Esophagus (tissue), 2 donors: ENCODE data around the gene SH3BP4. TPM values are rescaled to one million over a fixed set of nuclear protein-coding genes. Genes with fewer than 3 reads are reported as not detected.

Experiments used
- H3K27ac ChIP-seq, 2 donors: one replicate each; pipeline ENCODE4 v1.5.1; 2013; ENCODE audit warnings: low read depth in 2 of 2, mild to moderate bottlenecking in 2 of 2, inconsistent platforms in 1 of 2, low read length in 1 of 2, moderate library complexity in 1 of 2
- H3K27me3 ChIP-seq, 2 donors: one replicate each; pipeline ENCODE4 v1.6.1; 2013; ENCODE audit warnings: low read length in 2 of 2, control low read depth in 1 of 2, mild to moderate bottlenecking in 1 of 2; ENCODE audit not compliant: insufficient read depth in 2 of 2, control insufficient read depth in 1 of 2
- H3K36me3 ChIP-seq, 2 donors: one replicate each; pipeline ENCODE4 v1.6.1; 2013; ENCODE audit warnings: low read length in 1 of 2; ENCODE audit not compliant: control insufficient read depth in 2 of 2, insufficient read depth in 2 of 2
- H3K4me1 ChIP-seq, 2 donors: one replicate each; pipeline ENCODE4 v1.6.1; 2013; ENCODE audit warnings: low read length in 1 of 2; ENCODE audit not compliant: control insufficient read depth in 2 of 2, insufficient read depth in 2 of 2
- H3K4me3 ChIP-seq, 2 donors: one replicate each; pipeline ENCODE4 v1.5.1; 2013; ENCODE audit warnings: low read length in 2 of 2, mild to moderate bottlenecking in 2 of 2, low read depth in 1 of 2, moderate library complexity in 1 of 2
- H3K9me3 ChIP-seq, 2 donors: one replicate each; pipeline ENCODE4 v1.6.1; 2013; ENCODE audit warnings: mild to moderate bottlenecking in 2 of 2, low read depth in 1 of 2, low read length in 1 of 2, moderate library complexity in 1 of 2; ENCODE audit not compliant: control insufficient read depth in 2 of 2, insufficient read depth in 1 of 2
- WGBS, 2 donors: extraction: QIAGEN DNeasy Blood & Tissue Kit; methylation state at CpG; one replicate each; pipeline ENCODE4 v1.1.7; 2013; 5-methylcytosine and 5-hydroxymethylcytosine counted together
- polyA plus RNA-seq, 2 donors: library from polyadenylated mRNA; stranded (reverse); fragments of 200-250 nt; gene quantifications; one replicate each; pipeline ENCODE4 v1.2.3, GENCODE V29; 2013
- donor health status: healthy with polysubstance abuse.
- donor health status: Bipolar disorder and iron deficiency.

The SH3BP4 gene
- polyA plus RNA-seq, 2 donors, result 4.4 to 5.5 TPM

GRCh38 chr2:234954551-234954992 lies 2.8 kb downstream of the SH3BP4 start:
- Histone ChIP-seq H3K9me3 (no peaks in the 10 kb centered on the region), H3K4me1 (peaks cover 0 to 8% of the 10 kb centered on the region in 2 donors), H3K27ac (peak overlapping the region in 1 of 2 donors; percentile 51), H3K27me3 (no peaks in the 10 kb centered on the region), H3K36me3 (no peaks in the 10 kb centered on the region), H3K4me3 (no peak overlapping the region)
- 31 to 43% methylated on average over 8 of the region's 8 CpGs for WGBS, 2 donors

- no peak overlapping the region for H3K27ac ChIP-seq
- H3K36me3 ChIP-seq, result no peaks in the 10 kb centered on the region
- no peaks in the 10 kb centered on the region for H3K9me3 ChIP-seq
- no peaks in the 10 kb centered on the region for H3K27me3 ChIP-seq
- H3K4me1 ChIP-seq, result peaks cover 0 to 8% of the 10 kb centered on the region in 2 donors
- no peak overlapping the region for H3K4me3 ChIP-seq
- WGBS, 2 donors, result 73 to 86% methylated on average over 16 of the region's 16 CpGs
Observed at GRCh38 chr2:234955091-234955591, 3.3 kb downstream of the SH3BP4 start.

GRCh38 chr2:234955971-234956509 lies 4.2 kb downstream of the SH3BP4 start:
- H3K27me3 ChIP-seq, result no peaks in the 10 kb centered on the region
- no peak overlapping the region for H3K27ac ChIP-seq
- peaks cover 0 to 2% of the 10 kb centered on the region in 2 donors for H3K4me1 ChIP-seq

GRCh38 chr2:234957834-234958135 lies 6.0 kb downstream of the SH3BP4 start:
- WGBS, 2 donors, result 62 to 63% methylated on average over 3 of the region's 3 CpGs
- H3K9me3 ChIP-seq, result no peaks in the 10 kb centered on the region
- no peaks in the 10 kb centered on the region for H3K36me3 ChIP-seq
- no peaks in the 10 kb centered on the region for H3K27me3 ChIP-seq
- peaks cover 0 to 2% of the 10 kb centered on the region in 2 donors for H3K4me1 ChIP-seq
- no peak overlapping the region for H3K4me3 ChIP-seq
- no peak overlapping the region for H3K27ac ChIP-seq

More at GRCh38 chr2:234955971-234956509, 4.2 kb downstream of the SH3BP4 start:
- Histone ChIP-seq H3K36me3 (no peaks in the 10 kb centered on the region), H3K4me3 (no peak overlapping the region), H3K9me3 (no peaks in the 10 kb centered on the region)
- WGBS, 2 donors, result 74 to 93% methylated on average over 10 of the region's 10 CpGs

- H3K27me3 ChIP-seq, result no peaks in the 10 kb centered on the region
- H3K4me1 ChIP-seq, result peaks cover 0 to under 1% of the 10 kb centered on the region in 2 donors
- no peak overlapping the region for H3K4me3 ChIP-seq
- H3K27ac ChIP-seq, result no peak overlapping the region
- 83 to 87% methylated on average over 5 of the region's 5 CpGs for WGBS, 2 donors
- H3K36me3 ChIP-seq, result no peaks in the 10 kb centered on the region
- no peaks in the 10 kb centered on the region for H3K9me3 ChIP-seq
Observed at GRCh38 chr2:234958311-234958710, 6.5 kb downstream of the SH3BP4 start.

- H3K4me3 ChIP-seq, result no peak overlapping the region
- H3K36me3 ChIP-seq, result no peaks in the 10 kb centered on the region
- H3K27me3 ChIP-seq, result no peaks in the 10 kb centered on the region
- H3K27ac ChIP-seq, result no peak overlapping the region
- 89 to 91% methylated on average over 10 of the region's 10 CpGs for WGBS, 2 donors
- no peaks in the 10 kb centered on the region for H3K9me3 ChIP-seq
- peaks cover 0 to 5% of the 10 kb centered on the region in 2 donors for H3K4me1 ChIP-seq
Observed at GRCh38 chr2:234958746-234959395, 7.1 kb downstream of the SH3BP4 start.

GRCh38 chr2:234960175-234961088 lies 8.6 kb downstream of the SH3BP4 start:
- Histone ChIP-seq H3K4me3 (no peak overlapping the region), H3K27ac (no peak overlapping the region), H3K9me3 (no peaks in the 10 kb centered on the region), H3K36me3 (no peaks in the 10 kb centered on the region), H3K27me3 (no peaks in the 10 kb centered on the region), H3K4me1 (peaks cover 0 to 11% of the 10 kb centered on the region in 2 donors)
- 71% methylated on average over 13 of the region's 13 CpGs for WGBS, 2 donors

GRCh38 chr2:234961784-234962183 lies 10.0 kb downstream of the SH3BP4 start:
- H3K36me3 ChIP-seq, result no peaks in the 10 kb centered on the region
- no peaks in the 10 kb centered on the region for H3K9me3 ChIP-seq
- H3K4me3 ChIP-seq, result no peak overlapping the region
- no peak overlapping the region for H3K27ac ChIP-seq
- 83 to 93% methylated on average over 2 of the region's 2 CpGs for WGBS, 2 donors
- peaks cover 0 to 11% of the 10 kb centered on the region in 2 donors for H3K4me1 ChIP-seq
- no peaks in the 10 kb centered on the region for H3K27me3 ChIP-seq

- H3K4me1 ChIP-seq, result peaks cover 0 to 11% of the 10 kb centered on the region in 2 donors
- H3K27ac ChIP-seq, result no peak overlapping the region
- H3K9me3 ChIP-seq, result no peaks in the 10 kb centered on the region
- 52 to 53% methylated on average over 11 of the region's 11 CpGs for WGBS, 2 donors
- no peaks in the 10 kb centered on the region for H3K27me3 ChIP-seq
- no peaks in the 10 kb centered on the region for H3K36me3 ChIP-seq
- no peak overlapping the region for H3K4me3 ChIP-seq
Observed at GRCh38 chr2:234963773-234964615, 12.2 kb downstream of the SH3BP4 start.
